ENCODE data around the gene AGBL1. TPM values are rescaled to one million over a fixed set of nuclear protein-coding genes. Genes with fewer than 3 reads are reported as not detected.

AGBL1 gene
- total RNA-seq, 1 experiment from 2014 or later, result not detected

DNA sequence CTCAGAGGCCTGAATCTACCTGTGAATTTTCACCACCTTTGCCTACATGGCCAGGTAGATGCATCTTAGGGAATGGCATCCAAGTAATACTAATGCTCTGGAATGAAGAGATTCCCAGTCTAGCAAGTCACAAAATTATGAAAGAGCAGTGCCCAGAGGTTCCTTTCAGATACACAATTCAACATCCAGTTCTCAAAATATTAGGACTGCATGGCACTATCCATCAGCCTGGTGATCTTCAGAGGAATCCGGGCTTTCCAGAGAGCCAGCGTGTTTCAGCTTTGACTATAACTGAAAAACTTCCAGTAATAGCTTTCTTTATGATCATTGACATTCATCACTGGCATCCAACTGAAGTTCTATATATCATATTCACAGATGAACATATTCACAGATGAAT, 849.8 kb downstream of the AGBL1 start:
- Histone ChIP-seq H4K91ac (ENCODE audit: insufficient read length, low read depth, low read length) (no peak overlapping the region), H4K20me1 (ENCODE audit: control insufficient read depth, insufficient read depth, insufficient read length) (no peaks in the 10 kb centered on the region), H3K4me2 (ENCODE audit: insufficient read depth, insufficient read length, low read length) (no peak overlapping the region), H2AFZ (ENCODE audit: low read length) (no peak overlapping the region), H2BK12ac (ENCODE audit: insufficient read length, low read depth, low read length) (no peak overlapping the region), H2BK5ac (ENCODE audit: insufficient read length, low read length) (no peak overlapping the region), H3K79me1 (ENCODE audit: insufficient read depth, low read depth, low read length, poor library complexity, severe bottlenecking) (no peaks in the 10 kb centered on the region), H2AK5ac (ENCODE audit: insufficient read length, low read length) (no peak overlapping the region), H3K27me3 (ENCODE audit: insufficient read depth, low read length) (no peaks in the 10 kb centered on the region), H3K4me1 (ENCODE audit: insufficient read depth, low read length) (no peaks in the 10 kb centered on the region), H3K56ac (ENCODE audit: insufficient read length, low read depth, low read length) (no peak overlapping the region), H2BK15ac (ENCODE audit: low read depth, low read length) (no peak overlapping the region), H3K23ac (ENCODE audit: insufficient read length, low read depth, low read length) (no peak overlapping the region), H3K27ac (ENCODE audit: insufficient read length, low read depth, low read length) (no peak overlapping the region), H4K8ac (replicated peaks; ENCODE audit: insufficient read length, low read depth, low read length) (no peak overlapping the region), H3K23me2 (ENCODE audit: insufficient read length, low read depth, low read length, poor library complexity, severe bottlenecking) (no peaks in the 10 kb centered on the region), H3T11ph (ENCODE audit: low read length) (no peak overlapping the region), H3K14ac (ENCODE audit: insufficient read depth, low read length) (no peak overlapping the region), H3K4ac (ENCODE audit: low read depth, low read length) (no peak overlapping the region), H2BK20ac (ENCODE audit: low read depth, low read length, poor library complexity, severe bottlenecking) (no peak overlapping the region), H3K9ac (ENCODE audit: extremely low read depth, insufficient read length, low read length) (no peak overlapping the region), H3K18ac (ENCODE audit: insufficient read length, low read depth, low read length) (no peak overlapping the region), H2BK120ac (ENCODE audit: low read depth, low read length, poor library complexity, severe bottlenecking) (no peak overlapping the region), H3K9me3 (ENCODE audit: control insufficient read depth, low read depth, low read length) (no peaks in the 10 kb centered on the region), H4K5ac (ENCODE audit: insufficient read length, low read depth, low read length) (no peak overlapping the region), H3K79me2 (ENCODE audit: insufficient read depth, low read length) (no peaks in the 10 kb centered on the region)
- Mint-ChIP-seq H3K4me3 (no peak overlapping the region), H3K36me3 (ENCODE audit: insufficient read depth in 1 of 3, low read depth in 3 of 3) (no peaks in the 10 kb centered on the region), H3K9me3 (no peaks in the 10 kb centered on the region), H3K4me1 (no peaks in the 10 kb centered on the region), H3K27me3 (ENCODE audit: low read depth) (no peaks in the 10 kb centered on the region), H3K27ac (no peak overlapping the region)
- TF ChIP-seq, protein P1, sequence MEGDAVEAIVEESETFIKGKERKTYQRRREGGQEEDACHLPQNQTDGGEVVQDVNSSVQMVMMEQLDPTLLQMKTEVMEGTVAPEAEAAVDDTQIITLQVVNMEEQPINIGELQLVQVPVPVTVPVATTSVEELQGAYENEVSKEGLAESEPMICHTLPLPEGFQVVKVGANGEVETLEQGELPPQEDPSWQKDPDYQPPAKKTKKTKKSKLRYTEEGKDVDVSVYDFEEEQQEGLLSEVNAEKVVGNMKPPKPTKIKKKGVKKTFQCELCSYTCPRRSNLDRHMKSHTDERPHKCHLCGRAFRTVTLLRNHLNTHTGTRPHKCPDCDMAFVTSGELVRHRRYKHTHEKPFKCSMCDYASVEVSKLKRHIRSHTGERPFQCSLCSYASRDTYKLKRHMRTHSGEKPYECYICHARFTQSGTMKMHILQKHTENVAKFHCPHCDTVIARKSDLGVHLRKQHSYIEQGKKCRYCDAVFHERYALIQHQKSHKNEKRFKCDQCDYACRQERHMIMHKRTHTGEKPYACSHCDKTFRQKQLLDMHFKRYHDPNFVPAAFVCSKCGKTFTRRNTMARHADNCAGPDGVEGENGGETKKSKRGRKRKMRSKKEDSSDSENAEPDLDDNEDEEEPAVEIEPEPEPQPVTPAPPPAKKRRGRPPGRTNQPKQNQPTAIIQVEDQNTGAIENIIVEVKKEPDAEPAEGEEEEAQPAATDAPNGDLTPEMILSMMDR (conservative IDR thresholded peaks at IDR 0.05), result no peak
- DNase-seq, result no peak
- WGBS (ENCODE audit: extremely low coverage, insufficient read length, low lambda C conversion rate), result no CpG with 5 or more reads among the region's 2 CpGs

All from H9 (cell line).